ENCODE data around the gene BCAS3.

GRCh38 chr17:61149862-61150362, 472.3 kb downstream of the BCAS3 start:
- TF ChIP-seq TAF1 (IDR thresholded peaks at IDR 0.05; ENCODE audit: borderline replicate concordance, low read depth, low read length) (no peak), POLR2AphosphoS5 (IDR thresholded peaks at IDR 0.05; ENCODE audit: low read depth, low read length) (no peak)
